GF-D8 (cell line): ENCODE results near the gene CFAP157.
"Not testable (repeated sequence)": the region's sequence is repeated elsewhere in the genome, so short reads cannot be mapped to it uniquely, and the experiment has no call there.

Source experiments
- DNase-seq: peaks from one replicate; lab custom pipeline; 2025; lab: John Stamatoyannopoulos, UW

Gene CFAP157

DNA sequence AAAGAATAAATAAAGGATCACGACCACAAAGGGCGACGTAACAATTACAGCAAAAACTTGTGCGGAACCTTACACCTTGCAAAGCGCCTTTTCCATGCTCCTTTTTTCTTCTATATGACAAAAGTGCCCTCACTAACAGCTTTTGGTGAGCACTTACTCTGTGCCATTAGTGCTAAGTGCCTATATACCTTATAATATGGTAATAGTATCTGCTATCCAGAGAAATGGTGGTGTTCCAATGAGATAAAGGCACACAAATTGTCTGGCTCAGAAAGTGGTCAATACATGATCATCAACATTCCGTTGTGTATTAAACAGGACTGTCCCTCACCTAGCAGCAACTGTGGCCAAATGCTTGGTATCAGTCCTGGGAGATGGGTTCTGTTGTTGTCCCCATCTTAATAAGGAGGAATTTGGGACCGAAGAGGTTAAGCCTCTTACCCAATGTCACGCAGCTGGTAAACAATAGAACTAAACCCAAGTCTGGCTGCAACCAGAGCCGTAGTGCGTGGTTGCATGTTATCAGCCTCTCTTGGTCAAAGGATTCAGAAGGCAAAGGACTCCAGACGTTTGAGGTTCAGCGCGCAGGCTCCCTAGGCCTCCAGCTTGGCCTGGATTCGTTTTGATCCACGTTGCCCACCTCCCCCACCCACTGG, 28.9 kb downstream of the CFAP157 start:
- DNase-seq, result no peak

DNA sequence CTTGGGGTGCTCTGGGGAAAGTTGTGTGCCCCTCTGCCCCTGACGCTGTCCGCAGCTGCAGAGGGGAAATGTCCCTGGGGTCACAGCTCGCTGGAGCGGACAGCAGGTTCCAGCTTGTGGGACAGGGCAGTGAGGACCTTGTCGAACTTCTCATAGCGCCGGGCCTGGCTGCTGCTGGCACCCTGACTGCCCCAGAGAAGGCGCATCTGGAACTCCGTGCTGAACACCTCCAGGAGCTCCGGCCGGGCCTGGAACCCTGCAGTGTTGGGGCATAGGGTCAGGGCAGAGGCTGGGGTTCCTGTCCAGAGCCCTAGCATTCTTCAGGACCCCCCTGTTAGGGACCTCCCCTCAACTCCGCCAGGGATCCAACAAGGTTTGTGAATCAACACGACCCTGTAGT, 31.9 kb downstream of the CFAP157 start:
- DNase-seq, result no peak

DNA sequence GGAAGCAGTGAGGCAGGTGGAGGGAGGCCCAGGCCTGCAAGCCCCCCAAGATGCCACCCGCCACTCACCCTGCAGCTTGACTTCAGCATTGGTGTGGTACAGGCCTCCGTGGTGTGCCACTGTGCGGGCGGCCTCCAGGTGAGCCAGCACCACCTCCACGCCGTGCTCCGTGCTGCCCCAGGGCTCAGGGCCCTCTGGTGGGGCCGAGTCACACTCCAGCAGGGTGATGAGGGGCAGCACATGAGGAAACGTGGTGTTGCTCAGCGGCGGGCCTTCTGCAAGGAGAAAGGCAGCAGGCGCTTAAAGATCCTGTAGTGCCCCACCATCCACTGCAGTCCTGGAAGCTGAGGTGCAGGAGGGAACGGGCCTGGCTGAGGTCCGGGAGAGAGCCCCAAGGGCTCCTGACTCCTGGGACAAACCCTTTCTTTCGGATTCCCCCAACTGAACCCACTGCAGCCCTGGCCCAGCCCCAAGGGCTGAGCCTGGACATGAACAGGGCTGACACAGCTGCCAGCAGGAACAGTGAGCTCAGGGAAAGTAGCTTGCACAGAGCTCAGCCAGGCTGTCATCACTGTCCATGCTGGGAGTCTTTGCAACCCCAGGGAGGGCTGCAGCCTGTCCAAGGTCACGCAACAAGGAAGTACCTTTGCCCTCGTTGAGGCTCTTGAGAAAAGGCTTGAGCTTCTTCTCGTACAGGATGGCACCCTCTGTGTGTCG, 33.0 kb downstream of the CFAP157 start:
- no peak for DNase-seq

DNA sequence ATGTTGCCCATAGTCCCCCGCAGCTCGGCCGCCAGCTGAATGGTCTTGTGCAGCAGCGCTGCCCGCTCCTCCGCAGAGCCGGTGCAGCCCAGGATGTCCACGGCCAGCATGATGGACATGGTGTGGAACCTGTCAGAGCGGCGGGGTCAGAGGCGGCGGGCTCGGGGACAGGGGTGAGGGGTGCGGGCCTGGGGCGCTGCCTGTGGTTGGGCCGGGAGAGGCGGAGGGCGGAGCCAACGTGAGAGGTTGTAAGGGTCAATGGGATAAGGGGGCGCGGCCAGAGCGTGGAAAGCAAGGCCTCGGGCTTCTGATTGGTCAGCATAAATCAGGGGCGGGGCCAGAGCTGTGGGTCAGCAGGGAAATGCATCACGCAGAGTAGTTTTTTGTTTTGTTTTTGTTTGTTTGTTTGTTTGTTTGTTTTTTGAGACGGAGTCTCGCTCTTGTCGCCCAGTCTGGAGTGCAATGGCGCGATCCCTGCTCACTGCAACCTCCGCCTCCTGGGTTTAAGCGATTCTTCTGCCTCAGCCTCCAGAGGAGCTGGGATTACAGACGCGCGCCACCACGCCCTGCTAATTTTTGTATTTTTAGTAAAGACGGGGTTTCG, 35.1 kb downstream of the CFAP157 start:
- DNase-seq, result no peak

DNA sequence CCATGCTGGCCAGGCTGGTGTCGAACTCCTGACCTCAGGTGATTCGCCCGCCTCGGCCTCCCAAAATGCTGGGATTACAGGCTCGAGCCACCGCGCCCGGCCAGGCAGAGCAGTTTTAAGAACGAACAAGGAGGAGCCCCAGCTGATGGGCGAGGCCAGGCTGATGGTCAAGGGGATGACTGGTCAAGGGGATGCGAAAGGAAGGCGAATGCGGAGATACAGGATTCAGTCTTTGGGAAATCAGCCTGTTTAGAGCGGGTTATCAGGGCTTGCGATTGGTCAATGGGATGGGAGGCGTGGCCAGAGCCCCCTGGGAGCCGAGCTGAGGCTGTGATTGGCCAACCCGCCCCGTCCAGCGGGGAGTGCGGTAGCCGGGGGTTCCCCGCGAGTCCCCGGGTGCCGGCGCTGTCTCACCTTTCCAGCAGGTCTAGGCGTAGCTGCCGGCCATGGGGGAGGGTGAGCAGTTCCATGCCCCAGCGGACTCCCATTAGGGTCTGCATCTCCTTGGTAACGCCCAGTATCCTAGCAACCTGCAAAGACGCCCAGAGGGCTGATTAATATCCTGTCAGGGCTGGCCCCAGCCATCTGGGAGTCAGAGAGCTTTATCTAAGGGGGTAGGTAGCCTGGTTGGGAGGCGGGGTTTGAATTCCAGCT, 35.8 kb downstream of the CFAP157 start:
- no peak for DNase-seq

DNA sequence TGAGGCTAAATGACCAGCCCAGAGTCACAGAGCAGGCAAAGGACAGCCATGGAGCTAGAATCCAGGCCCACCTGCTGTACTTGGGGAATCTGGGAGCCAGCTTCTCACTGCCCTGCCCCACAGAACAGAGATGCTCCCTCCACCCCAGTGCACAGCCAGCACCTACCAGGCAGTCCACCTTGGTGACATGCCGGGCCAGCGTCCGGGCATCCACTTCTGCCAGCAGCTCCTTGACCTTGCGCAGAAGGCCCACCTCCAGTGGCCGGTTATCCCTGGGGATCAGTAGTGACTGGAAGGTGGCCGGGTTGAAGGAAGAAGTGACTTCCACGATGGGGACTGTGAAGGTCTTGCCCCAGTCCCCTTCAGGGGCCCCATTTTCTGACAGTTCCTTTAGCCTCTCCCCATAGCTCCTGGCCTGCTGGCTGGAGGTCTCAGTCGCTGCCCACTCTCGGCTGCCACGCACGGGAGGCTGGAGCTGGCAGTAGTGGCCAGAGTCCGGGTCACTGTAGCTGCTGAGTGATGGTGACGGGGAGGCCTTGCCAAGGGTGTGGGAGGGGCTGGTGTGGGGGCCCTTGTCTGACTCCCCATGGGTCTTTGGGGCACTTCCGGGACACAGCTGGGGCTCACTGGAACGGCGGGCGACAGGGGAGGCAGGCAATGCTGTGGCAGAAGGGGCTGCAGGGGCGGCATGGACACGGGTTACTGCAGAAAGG, 37.8 kb downstream of the CFAP157 start:
- DNase-seq, result no peak

DNA sequence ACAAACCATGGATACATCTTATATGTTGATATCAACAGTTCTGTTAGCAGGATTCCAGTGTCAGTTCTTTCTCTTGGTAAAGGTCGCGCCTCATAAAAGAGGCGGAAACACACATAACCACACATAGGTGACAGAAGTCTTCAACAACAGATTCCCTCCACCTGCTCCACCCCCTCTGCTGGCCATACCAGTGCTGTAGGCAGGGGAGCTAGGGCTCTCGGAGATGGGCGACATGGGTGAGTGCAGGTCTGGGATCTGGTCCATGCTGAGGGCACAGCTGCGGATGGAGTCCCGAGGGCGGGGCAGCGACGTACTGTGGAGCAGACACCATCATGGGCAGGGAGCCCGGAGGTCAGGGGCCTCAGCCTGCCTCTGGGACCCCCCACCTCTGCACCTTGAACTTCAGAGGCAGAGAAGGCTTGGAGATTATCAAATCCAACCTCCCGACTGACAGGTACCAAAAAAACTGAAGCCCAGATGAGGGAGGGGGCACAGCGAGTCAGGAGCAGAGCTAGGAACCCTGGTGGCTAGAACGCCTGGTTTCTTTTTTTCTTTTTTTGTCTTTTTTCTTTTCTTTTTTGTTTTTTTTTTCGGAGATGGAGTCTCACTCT, 40.3 kb downstream of the CFAP157 start:
- DNase-seq, result no peak

DNA sequence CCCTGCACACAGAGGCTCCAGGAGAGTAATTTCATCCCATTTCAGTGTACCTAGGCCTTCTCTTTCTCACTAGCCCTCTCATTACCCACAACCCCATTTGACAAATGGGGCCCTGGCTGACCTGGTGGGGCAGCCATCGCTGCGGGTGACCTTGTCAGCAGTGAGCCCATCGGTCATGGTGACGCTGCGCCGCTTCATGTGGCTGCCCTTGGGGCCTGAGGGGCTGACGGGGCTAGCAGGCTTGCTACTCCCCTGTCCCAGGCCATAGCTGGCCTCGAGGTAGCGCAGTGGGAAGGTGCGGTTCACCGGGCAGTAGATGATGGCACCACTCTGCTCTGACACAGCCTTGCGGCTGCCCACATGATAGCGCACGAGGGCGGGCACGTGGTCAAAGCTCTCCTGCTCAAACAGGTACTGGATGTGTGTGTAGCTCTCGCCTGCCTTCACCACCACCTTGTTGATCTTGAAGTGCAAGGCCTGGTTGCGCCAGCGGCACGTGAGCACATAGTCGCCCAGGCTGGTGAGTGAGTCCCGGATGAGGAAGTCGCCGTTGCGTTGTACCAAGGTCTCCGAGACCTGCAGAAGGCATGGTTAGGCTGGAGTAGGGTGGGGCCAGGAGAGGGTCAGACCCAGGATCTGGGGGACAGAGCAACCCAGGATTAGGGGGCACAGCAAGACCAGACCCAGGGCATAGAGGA, 42.5 kb downstream of the CFAP157 start:
- DNase-seq, result no peak

DNA sequence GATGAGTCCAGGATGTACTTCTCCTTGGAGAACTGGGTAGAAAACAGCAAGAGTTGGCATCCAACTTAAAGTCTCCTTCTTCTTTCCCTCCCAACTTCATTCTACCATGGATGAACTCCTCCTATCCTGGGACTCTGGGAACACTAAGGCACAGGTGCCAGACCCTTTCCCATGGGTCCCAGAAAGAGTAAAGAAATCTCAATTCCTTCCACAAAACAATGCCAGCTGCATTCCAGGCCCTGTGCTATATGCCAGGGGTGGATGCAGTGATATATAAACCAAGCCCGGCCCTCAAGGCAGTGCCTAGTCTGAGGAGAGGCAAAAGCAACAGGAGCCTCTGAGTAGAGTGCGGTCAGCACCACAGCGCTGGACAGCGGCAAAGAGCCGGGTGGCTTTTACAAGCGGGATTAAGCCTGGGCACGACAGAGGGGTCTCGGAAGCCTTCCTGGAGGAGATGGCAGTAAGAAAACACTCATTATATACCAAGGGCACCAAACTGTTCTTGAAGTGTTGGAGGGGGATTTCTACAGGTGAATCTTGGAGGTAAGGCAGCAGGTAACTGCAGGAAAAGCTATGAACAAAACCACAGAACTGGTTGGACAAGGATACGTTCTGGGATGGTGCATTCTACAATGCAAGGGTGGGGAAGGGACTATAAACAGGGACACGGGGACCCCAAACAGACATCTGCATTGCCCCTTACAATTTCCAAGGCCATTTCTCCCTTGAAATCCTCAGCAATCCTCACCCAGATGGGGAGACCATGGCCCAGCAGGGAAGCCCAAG, 44.7 kb downstream of the CFAP157 start:
- DNase-seq, result no peak

DNA sequence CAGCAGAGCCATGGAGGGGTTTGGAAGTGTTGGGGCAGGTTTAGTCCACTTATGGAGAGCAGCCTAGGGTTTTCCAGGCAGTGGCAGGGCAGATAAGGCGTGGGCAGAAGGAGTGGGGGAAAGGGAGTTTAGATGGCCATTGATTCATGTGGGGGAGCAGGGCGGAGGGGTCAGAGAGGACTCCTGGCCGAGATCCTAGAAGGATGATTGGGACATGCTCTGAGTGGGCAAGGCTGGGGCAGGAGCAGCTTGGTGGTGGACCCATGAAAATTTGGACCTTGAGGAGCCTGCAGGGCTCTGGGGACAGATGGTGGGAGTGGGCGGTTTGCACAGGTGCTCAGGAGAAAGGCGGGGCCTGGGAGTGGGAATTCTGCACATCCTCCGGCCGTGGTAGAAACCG, 46.4 kb downstream of the CFAP157 start:
- no peak for DNase-seq

DNA sequence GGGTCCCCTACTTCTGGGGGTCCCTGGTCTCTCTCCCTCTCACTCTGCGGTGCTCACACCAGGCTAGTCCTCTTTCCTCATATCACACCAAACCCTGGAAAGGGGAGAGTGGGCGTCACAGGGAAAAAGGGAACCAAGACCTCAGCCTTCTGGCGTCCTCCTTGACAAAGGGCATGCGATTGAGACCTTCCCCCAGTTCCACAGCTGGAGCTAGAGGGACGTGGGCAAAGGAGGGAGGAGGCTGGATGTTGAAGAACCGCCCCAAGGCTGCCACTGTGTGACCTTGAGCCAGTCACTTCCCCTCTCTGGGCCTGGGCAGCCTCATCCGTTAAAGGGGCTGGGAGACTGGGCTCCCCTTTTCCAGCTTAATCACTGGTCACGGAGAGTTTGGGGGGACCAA, 46.8 kb downstream of the CFAP157 start:
- no peak for DNase-seq

DNA sequence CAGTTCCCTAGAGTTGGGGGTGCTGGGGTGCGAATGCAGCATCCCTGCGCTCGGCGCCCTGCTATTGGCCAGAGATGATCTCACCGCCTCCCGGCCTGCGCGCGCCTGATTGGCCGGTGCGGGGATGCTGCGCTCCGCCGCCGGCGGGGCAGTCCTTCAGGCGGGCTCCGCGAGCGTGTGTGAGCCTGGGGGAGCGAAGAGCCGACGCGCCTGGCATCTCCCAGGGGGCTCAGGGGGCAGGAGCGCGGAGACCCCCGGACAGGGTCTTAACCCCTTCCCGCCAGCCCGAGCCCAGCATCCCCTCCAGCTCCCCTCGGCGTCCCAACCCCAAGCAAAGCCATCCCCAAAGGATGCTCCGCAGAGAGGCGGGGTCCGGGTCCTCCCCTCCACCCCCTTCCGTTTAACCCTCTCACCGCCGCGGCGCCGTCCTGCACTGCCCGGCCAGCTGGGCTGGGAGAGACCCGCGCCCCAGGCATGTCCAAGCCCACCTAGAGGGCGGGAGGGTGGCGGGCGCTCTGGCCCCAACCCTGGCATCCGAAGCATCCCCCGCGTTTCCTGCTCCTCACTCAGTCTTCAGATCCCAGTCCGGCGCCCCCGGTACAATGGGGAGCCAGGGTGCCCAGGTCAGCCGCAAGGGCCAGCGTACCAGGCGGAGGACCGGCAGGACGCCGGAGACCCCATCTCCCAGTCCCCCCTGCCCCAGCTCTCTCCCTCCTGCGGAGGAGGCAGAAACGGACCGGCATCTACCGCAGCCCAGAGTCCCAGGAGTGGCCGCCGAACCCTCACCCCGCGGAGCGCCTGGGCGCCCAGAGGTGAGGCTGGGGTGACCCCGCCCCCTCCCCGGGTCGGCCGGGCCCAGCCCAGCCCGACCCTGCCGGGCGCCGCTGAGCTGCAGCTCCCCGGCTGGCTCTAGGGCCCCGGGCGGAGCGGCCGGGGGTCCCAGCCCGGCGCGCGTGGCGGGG, 47.6 kb downstream of the CFAP157 start:
- no peak for DNase-seq

DNA sequence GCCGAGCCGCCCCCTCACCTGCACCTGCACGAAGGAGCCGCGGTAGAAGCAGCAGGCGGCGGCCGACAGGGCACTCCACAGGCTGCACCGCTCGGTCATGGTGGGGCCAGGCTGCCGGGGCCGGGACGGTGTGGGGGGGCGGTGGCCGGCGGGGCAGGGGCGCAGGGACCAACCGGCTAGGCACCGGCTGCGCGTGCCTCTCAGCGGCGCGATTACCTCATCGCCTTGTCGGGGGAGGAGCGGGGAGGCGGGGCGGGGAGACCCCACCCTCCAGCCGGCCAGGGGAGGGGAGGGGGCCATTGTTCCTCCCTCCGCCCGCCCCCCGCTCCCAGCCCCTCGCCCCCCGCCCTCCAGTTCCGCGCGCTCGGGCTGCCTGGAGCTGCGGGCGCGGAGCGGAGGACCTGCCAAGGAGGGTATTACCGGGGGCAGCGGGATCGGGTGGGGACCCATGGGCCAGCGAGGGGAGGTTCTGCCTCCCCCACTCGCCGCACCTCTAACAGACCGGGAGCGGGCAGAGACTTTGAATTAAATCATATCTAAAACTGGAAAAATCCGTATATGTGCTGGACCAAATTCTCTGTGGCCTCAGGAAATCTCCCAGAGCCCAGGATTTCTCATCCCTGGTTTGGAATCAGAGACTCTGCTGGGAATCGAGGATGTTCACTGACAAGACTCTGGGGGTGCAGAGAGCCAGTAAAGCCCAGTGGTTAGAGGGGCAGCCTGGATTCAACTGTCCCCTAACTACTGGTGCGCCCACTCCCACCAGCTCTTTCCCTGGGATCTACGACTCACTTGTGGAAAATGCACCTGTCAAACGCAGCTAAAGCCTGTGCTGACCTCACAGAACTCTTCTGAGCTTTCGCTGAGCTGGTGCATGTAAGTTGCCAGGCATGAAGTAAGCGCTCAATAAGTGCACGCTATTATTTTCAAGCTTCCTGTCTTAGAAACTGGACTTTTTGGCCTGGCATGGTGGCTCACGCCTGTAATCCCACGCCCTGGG, 48.6 kb downstream of the CFAP157 start:
- no peak for DNase-seq

DNA sequence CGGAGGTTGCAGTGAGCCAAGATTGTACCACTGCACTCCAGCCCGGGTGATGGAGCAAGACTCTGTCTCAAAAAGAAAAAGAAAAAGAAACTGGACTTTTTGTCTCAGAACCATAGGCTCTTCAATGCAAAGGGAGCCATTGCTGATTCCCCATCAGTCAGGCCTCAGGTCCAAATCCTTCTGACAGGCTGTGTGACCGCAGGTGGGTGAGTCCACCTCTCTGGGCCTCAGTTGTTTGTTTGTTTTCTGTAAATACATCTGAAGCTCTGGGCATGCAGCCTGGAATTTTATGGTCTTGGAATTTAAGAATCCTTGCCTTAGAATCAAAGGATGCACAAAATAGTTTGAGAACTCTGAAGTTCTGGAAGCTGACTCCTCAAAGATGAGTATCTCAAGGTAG, 49.4 kb downstream of the CFAP157 start:
- DNase-seq, result no peak

DNA sequence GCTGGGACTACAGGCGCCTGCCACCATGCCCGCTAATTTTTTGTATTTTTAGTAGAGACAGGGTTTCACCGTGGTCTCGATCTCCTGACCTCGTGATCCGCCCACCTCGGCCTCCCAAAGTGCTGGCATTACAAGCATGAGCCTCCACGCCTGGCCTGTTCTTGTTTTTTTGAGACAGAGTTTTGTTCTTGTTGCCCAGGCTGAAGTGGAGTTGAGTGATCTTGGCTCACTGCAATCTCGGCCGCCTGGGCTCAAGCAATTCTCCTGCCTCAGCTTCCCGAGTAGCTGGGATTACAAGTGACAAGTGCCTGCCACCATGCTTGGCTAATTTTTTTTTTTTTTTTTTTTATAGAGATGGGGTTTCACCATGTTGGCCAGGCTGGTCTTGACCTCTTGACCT, 50.0 kb downstream of the CFAP157 start:
- DNase-seq, result not testable (repeated sequence)

DNA sequence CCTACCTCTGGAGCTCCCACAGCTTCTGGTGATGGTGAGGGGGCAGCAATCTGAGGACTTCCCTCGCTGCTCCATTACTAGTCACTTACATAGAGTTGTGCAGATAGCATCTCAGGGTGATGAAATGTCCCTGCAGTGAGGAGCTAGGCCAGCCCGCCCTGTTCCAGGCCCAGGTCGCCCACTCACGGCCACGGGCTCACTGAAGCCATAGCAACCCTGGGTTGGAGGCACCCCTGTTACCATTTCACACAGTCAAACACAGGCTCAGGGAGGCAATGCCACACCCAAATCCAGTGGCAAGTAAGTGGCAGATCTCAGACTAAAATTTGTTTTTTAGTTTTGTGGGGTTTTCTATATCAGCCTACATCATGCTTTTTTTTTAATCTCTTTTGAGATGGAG, 52.1 kb downstream of the CFAP157 start:
- no peak for DNase-seq

DNA sequence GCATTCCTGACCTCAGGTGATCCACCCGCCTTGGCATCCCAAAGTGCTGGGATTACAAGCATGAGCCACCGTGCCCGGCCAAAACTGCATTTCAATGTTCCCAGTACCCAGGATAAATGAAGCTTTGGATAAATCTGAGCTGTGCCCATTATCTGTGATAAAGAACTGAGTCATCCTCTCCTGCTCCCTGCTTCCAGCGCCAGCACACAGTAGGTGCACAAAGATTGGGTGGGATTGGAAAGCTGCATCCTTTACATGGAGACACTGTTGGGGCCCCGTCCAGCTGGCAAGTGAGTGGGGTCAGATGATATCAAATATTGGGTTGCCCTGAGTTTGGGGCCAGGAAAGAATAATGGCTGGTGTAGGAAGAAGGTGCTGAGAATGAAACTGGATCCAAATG, 54.3 kb downstream of the CFAP157 start:
- no peak for DNase-seq

DNA sequence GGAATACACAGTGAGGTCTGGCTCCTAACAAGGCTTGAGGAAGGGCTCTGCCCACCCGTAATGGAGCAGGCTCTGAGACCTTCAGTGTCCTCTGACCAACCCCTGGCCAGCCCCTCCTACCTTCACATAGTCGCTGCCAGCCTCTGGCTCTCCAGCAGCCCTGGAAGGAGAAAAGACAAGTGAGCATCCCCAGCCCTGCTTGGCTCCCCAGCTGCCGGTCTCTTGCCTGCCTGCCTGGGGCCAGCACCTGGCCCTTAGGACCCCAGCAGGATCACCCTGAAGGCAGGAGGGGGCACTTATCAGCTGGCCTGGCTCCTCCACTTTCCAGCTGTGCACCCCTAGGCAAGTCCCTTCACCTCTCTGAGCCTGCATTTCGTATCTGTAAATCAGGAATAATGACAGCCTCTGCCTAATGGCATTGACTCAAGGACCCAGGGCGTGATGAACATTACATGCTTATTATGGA, 54.7 kb downstream of the CFAP157 start:
- no peak for DNase-seq
